ENCODE results near the gene DTNBP1. TPM values are rescaled to one million over a fixed set of nuclear protein-coding genes. Genes with fewer than 3 reads are reported as not detected.
"Not testable (repeated sequence)": the region's sequence is repeated elsewhere in the genome, so short reads cannot be mapped to it uniquely, and the experiment has no call there.

The DTNBP1 gene
- total and polyA plus RNA-seq, 3 donors from 2014 or later, result 21.8 to 25.4 (median 22.6) TPM

DNA sequence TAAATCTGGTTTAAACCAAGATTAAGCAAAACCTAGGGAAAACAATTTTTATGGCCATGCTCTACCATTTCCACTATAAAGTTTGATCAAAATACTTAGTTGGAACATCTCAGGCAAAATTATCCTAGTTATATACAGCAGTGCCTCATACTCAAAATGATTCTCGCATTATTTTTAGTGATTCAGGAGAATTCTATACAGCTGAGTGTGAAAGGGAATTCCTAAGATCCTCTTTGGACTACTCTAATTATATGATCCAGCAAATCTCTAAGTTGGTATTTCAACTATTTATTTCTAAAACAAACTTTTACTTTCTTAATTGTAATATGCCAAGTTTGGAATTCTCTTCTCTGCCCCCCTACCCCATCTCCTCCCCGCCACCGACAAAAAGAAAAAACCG lies 8.6 kb downstream of the DTNBP1 start:
- TF ChIP-seq, protein P1, sequence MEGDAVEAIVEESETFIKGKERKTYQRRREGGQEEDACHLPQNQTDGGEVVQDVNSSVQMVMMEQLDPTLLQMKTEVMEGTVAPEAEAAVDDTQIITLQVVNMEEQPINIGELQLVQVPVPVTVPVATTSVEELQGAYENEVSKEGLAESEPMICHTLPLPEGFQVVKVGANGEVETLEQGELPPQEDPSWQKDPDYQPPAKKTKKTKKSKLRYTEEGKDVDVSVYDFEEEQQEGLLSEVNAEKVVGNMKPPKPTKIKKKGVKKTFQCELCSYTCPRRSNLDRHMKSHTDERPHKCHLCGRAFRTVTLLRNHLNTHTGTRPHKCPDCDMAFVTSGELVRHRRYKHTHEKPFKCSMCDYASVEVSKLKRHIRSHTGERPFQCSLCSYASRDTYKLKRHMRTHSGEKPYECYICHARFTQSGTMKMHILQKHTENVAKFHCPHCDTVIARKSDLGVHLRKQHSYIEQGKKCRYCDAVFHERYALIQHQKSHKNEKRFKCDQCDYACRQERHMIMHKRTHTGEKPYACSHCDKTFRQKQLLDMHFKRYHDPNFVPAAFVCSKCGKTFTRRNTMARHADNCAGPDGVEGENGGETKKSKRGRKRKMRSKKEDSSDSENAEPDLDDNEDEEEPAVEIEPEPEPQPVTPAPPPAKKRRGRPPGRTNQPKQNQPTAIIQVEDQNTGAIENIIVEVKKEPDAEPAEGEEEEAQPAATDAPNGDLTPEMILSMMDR (IDR thresholded peaks at IDR 0.05), result no peak
- no peak for TF ChIP-seq POLR2A (IDR thresholded peaks at IDR 0.05)
- intact Hi-C loops (cut with DNase I; ENCODE audit: low total_unique reads), result no loop called here
- Histone ChIP-seq H3K4me1 (no peaks in the 10 kb centered on the region), H3K27ac (no peak overlapping the region), H3K36me3 (ENCODE audit: low read depth, missing control alignments) (no peaks in the 10 kb centered on the region), H3K27me3 (no peaks in the 10 kb centered on the region), H3K4me3 (no peak overlapping the region), H3K9me3 (no peaks in the 10 kb centered on the region)
- 73 to 86% methylated on average over 4 of the region's 4 CpGs for WGBS, 2 donors
- no peak for DNase-seq

- intact Hi-C loops (cut with DNase I; ENCODE audit: low total_unique reads), result no loop called here
- Histone ChIP-seq H3K27me3 (no peaks in the 10 kb centered on the region), H3K9me3 (no peaks in the 10 kb centered on the region), H3K27ac (no peak overlapping the region), H3K4me3 (no peak overlapping the region), H3K4me1 (no peaks in the 10 kb centered on the region), H3K36me3 (ENCODE audit: low read depth, missing control alignments) (no peaks in the 10 kb centered on the region)
- no peak for DNase-seq
- TF ChIP-seq, protein P1 (IDR thresholded peaks at IDR 0.05), result no peak
- TF ChIP-seq POLR2A (IDR thresholded peaks at IDR 0.05), result no peak
These were observed 9.2 kb downstream of the DTNBP1 start for GRCh38 chr6:15653581-15653980.

DNA sequence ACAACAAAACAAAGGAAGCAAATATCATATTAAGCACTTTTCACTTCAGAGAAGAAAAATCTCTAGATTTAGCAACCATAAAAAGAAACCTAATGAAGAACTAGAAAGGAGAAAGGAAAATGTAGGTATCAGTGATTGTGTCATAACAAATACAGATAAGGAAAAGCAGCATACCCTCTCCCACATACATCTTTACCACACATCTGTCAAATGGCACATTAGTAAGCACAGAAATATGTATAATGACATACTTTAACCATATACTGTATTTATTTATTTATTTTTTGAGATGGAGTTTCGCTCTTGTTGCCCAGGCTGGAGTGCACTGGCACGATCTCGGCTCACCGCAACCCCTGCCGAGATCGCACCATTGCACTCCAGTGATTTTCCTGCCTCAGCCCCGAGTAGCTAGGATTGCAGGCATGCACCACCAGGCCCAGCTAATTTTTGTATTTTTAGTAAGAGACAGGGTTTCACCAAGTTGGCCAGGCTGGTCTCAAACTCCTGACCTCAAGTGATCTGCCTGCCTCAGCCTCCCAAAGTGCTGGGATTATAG lies 12.7 kb downstream of the DTNBP1 start:
- H3K36me3 ChIP-seq (ENCODE audit: low read depth, missing control alignments); H3K4me3 ChIP-seq; H3K9me3 ChIP-seq; DNase-seq; H3K27ac ChIP-seq; intact Hi-C loops (cut with DNase I; ENCODE audit: low total_unique reads); H3K27me3 ChIP-seq; H3K4me1 ChIP-seq: not testable (repeated sequence)
- 89 to 92% methylated on average over 7 of the region's 7 CpGs for WGBS, 2 donors

DNA sequence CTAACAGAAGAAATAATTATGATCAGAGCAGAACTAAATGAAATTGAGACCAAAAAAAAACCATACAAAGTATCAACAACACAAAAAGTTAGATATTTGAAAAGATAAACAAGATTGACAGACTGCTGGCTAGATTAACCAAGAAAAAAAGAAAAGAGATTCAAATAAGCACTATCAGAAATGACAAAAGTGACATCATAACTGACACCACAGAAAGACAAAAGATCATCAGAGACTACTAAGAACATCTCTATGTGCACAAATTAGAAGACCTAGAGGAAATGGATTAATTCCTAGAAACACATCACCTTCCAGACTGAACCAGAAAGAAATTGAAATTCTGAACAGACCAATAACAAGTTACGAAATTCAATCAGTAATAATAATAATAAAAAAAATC lies 17.9 kb downstream of the DTNBP1 start:
- intact Hi-C loops (cut with DNase I; ENCODE audit: low total_unique reads), result no loop called here
- Histone ChIP-seq H3K36me3 (ENCODE audit: low read depth, missing control alignments) (no peaks in the 10 kb centered on the region), H3K9me3 (no peaks in the 10 kb centered on the region), H3K27ac (no peak overlapping the region), H3K4me1 (no peaks in the 10 kb centered on the region), H3K27me3 (no peaks in the 10 kb centered on the region), H3K4me3 (no peak overlapping the region)
- WGBS, 2 donors, result 95 to 100% methylated on average over 1 of the region's 1 CpG
- TF ChIP-seq, protein P1 (IDR thresholded peaks at IDR 0.05), result no peak
- TF ChIP-seq POLR2A (IDR thresholded peaks at IDR 0.05), result no peak
- no peak for DNase-seq

DNA sequence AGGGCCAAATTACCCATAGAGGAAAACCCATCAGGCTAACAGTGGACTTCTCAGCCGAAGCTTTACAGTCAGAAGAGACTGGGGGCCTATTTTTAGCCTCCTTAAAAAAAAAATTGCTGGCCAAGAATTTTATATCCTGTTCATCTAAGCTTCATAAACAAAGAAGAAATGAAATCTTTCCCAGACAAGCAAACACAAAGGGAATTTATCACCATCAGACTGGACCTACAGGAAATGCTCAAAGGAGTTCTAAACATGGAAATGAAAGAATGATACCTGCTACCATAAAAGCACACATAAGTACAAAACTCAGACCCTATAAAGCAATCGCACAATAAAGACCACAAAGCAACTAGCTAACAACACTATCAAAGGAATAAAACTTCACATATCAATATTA lies 19.3 kb downstream of the DTNBP1 start:
- DNase-seq, result no peak
- no peak overlapping the region for H3K4me3 ChIP-seq
- H3K27ac ChIP-seq, result no peak overlapping the region
- TF ChIP-seq POLR2A (IDR thresholded peaks at IDR 0.05), result no peak
- TF ChIP-seq, protein P1 (IDR thresholded peaks at IDR 0.05), result no peak
- 91 to 98% methylated on average over 2 of the region's 2 CpGs for WGBS, 2 donors
- intact Hi-C loops (cut with DNase I; ENCODE audit: low total_unique reads), result no loop called here
- no peaks in the 10 kb centered on the region for H3K9me3 ChIP-seq
- H3K27me3 ChIP-seq, result no peaks in the 10 kb centered on the region
- H3K4me1 ChIP-seq, result no peaks in the 10 kb centered on the region
- H3K36me3 ChIP-seq (ENCODE audit: low read depth, missing control alignments), result no peaks in the 10 kb centered on the region

All from testis (tissue), 3 donors.